ENCODE data around the gene YTHDC1. TPM values are rescaled to one million over a fixed set of nuclear protein-coding genes. Genes with fewer than 3 reads are reported as not detected.

YTHDC1 gene
- total RNA-seq, 2 experiments from 2014 or later: 80.0 to 95.1 TPM

- no peak for DNase-seq
- Mint-ChIP-seq H3K9me3 (no peaks in the 10 kb centered on the region), H3K27ac (no peak overlapping the region), H3K4me3 (no peak overlapping the region), H3K4me1 (peaks cover 25% of the 10 kb centered on the region), H3K36me3 (ENCODE audit: low read depth) (no peaks in the 10 kb centered on the region), H3K27me3 (peaks cover 6% of the 10 kb centered on the region)
- CTCF ChIA-PET: interaction anchor here (1.2 kb wide), 1 partner anchor 101 kb away, joined by 3 read pairs; no protein-coding TSS in a partner anchor
- POLR2A ChIA-PET: no interaction called here
Observed at GRCh38 chr4:68372588-68372987, 22.7 kb upstream of the YTHDC1 start.

GRCh38 chr4:68369142-68369805 lies 19.4 kb upstream of the YTHDC1 start:
- H3K9me3 Mint-ChIP-seq: peaks cover 3% of the 10 kb centered on the region
- ChIA-PET POLR2A (interaction anchor here (1.3 kb wide), 1 partner anchor 20 kb away, joined by 4 read pairs; the partner anchor contains the start of gene YTHDC1), CTCF (no interaction called here)

GRCh38 chr4:68368691-68369131 lies 18.8 kb upstream of the YTHDC1 start:
- Mint-ChIP-seq H3K36me3 (ENCODE audit: low read depth) (no peaks in the 10 kb centered on the region), H3K4me3 (no peak overlapping the region), H3K27ac (no peak overlapping the region), H3K9me3 (peaks cover 3% of the 10 kb centered on the region), H3K27me3 (peaks cover 6% of the 10 kb centered on the region), H3K4me1 (peaks cover 14% of the 10 kb centered on the region)
- CTCF ChIA-PET: interaction anchor here (0.9 kb wide), 1 partner anchor 8 kb away, joined by 3 read pairs; no protein-coding TSS in a partner anchor
- no peak for DNase-seq
- POLR2A ChIA-PET: interaction anchor here (1.3 kb wide), 1 partner anchor 19 kb away, joined by 4 read pairs; the partner anchor contains the start of gene YTHDC1

More at GRCh38 chr4:68369142-68369805, 19.4 kb upstream of the YTHDC1 start:
- Mint-ChIP-seq H3K4me3 (no peak overlapping the region), H3K4me1 (peaks cover 15% of the 10 kb centered on the region), H3K36me3 (ENCODE audit: low read depth) (no peaks in the 10 kb centered on the region), H3K27me3 (peaks cover 3% of the 10 kb centered on the region), H3K27ac (no peak overlapping the region)
- DNase-seq: no peak

GRCh38 chr4:68367835-68368234 lies 17.9 kb upstream of the YTHDC1 start:
- ChIA-PET POLR2A (interaction anchor here (1.3 kb wide), 1 partner anchor 18 kb away, joined by 4 read pairs; the partner anchor contains the start of gene YTHDC1), CTCF (interaction anchor here (0.9 kb wide), 1 partner anchor 9 kb away, joined by 3 read pairs; no protein-coding TSS in a partner anchor)
- H3K27me3 Mint-ChIP-seq: peaks cover 7% of the 10 kb centered on the region
- H3K4me1 Mint-ChIP-seq: peaks cover 8% of the 10 kb centered on the region
- H3K36me3 Mint-ChIP-seq (ENCODE audit: low read depth): no peaks in the 10 kb centered on the region
- no peak for DNase-seq
- no peak overlapping the region for H3K4me3 Mint-ChIP-seq
- H3K9me3 Mint-ChIP-seq: peaks cover 3% of the 10 kb centered on the region
- H3K27ac Mint-ChIP-seq: no peak overlapping the region

- H3K9me3 Mint-ChIP-seq: peaks cover 3% of the 10 kb centered on the region
- no peaks in the 10 kb centered on the region for H3K36me3 Mint-ChIP-seq (ENCODE audit: low read depth)
- POLR2A ChIA-PET: no interaction called here
- CTCF ChIA-PET: no interaction called here
- peaks cover 5% of the 10 kb centered on the region for H3K4me1 Mint-ChIP-seq
- no peak overlapping the region for H3K4me3 Mint-ChIP-seq
- DNase-seq: no peak
- no peak overlapping the region for H3K27ac Mint-ChIP-seq
- H3K27me3 Mint-ChIP-seq: peaks cover 7% of the 10 kb centered on the region
Observed at GRCh38 chr4:68366600-68366999, 16.7 kb upstream of the YTHDC1 start.

- Mint-ChIP-seq H3K4me3 (no peak overlapping the region), H3K36me3 (ENCODE audit: low read depth) (no peaks in the 10 kb centered on the region), H3K27me3 (peaks cover 7% of the 10 kb centered on the region), H3K9me3 (peaks cover 3% of the 10 kb centered on the region), H3K27ac (no peak overlapping the region), H3K4me1 (peaks cover 5% of the 10 kb centered on the region)
- ChIA-PET POLR2A (interaction anchor here (1.0 kb wide), 1 partner anchor 14 kb away, joined by 3 read pairs; no protein-coding TSS in a partner anchor), CTCF (no interaction called here)
- no peak for DNase-seq
Observed at GRCh38 chr4:68365068-68365467, 15.2 kb upstream of the YTHDC1 start.

GRCh38 chr4:68361146-68361589 lies 11.3 kb upstream of the YTHDC1 start:
- Mint-ChIP-seq H3K36me3 (ENCODE audit: low read depth) (no peaks in the 10 kb centered on the region), H3K9me3 (peaks cover 3% of the 10 kb centered on the region), H3K27ac (no peak overlapping the region), H3K4me1 (peaks cover 9% of the 10 kb centered on the region), H3K4me3 (no peak overlapping the region), H3K27me3 (peaks cover 8% of the 10 kb centered on the region)
- CTCF ChIA-PET: interaction anchor here (3.9 kb wide), 1 partner anchor 15 kb away, joined by 18 read pairs; no protein-coding TSS in a partner anchor
- POLR2A ChIA-PET: interaction anchor here (1.1 kb wide), 1 partner anchor 12 kb away, joined by 3 read pairs; the partner anchor contains the start of gene YTHDC1
- DNase-seq: no peak

GRCh38 chr4:68360231-68360968 lies 10.5 kb upstream of the YTHDC1 start:
- ChIA-PET POLR2A (interaction anchor here (1.1 kb wide), 1 partner anchor 11 kb away, joined by 3 read pairs; the partner anchor contains the start of gene YTHDC1), CTCF (interaction anchor here (3.9 kb wide), 1 partner anchor 16 kb away, joined by 18 read pairs; no protein-coding TSS in a partner anchor)
- Mint-ChIP-seq H3K36me3 (ENCODE audit: low read depth) (no peaks in the 10 kb centered on the region), H3K27ac (no peak overlapping the region), H3K4me1 (peaks cover 9% of the 10 kb centered on the region), H3K9me3 (peaks cover 3% of the 10 kb centered on the region), H3K4me3 (no peak overlapping the region), H3K27me3 (peaks cover 12% of the 10 kb centered on the region)
- no peak for DNase-seq

- H3K4me3 Mint-ChIP-seq: peak overlapping the region; percentile 6
- peaks cover 12% of the 10 kb centered on the region for H3K27me3 Mint-ChIP-seq
- H3K4me1 Mint-ChIP-seq: peaks cover 9% of the 10 kb centered on the region
- no peaks in the 10 kb centered on the region for H3K9me3 Mint-ChIP-seq
- CTCF ChIA-PET: no interaction called here
- H3K27ac Mint-ChIP-seq: peak overlapping the region; percentile 20
- POLR2A ChIA-PET: no interaction called here
- no peak for DNase-seq
- no peaks in the 10 kb centered on the region for H3K36me3 Mint-ChIP-seq (ENCODE audit: low read depth)
Observed at GRCh38 chr4:68359508-68359907, 9.6 kb upstream of the YTHDC1 start.

GRCh38 chr4:68358988-68359387 lies 9.1 kb upstream of the YTHDC1 start:
- no peak for DNase-seq
- Mint-ChIP-seq H3K27me3 (peaks cover 11% of the 10 kb centered on the region), H3K9me3 (no peaks in the 10 kb centered on the region), H3K4me3 (no peak overlapping the region), H3K4me1 (peaks cover 9% of the 10 kb centered on the region), H3K36me3 (ENCODE audit: low read depth) (no peaks in the 10 kb centered on the region), H3K27ac (peak overlapping the region; percentile 20)
- CTCF ChIA-PET: interaction anchor here (0.9 kb wide), 1 partner anchor 17 kb away, joined by 4 read pairs; no protein-coding TSS in a partner anchor
- POLR2A ChIA-PET: no interaction called here

GRCh38 chr4:68352791-68353190 lies 2.9 kb upstream of the YTHDC1 start:
- ChIA-PET CTCF (interaction anchor here (0.9 to 1.3 kb wide), 2 partner anchors 22 to 23 kb away, joined by 3 to 4 read pairs; no protein-coding TSS in a partner anchor), POLR2A (interaction anchor here (0.7 to 1.2 kb wide), 2 partner anchors 8 to 9 kb away, joined by 3 read pairs; no protein-coding TSS in a partner anchor)
- Mint-ChIP-seq H3K4me3 (no peak overlapping the region), H3K9me3 (no peaks in the 10 kb centered on the region), H3K27me3 (peaks cover 10% of the 10 kb centered on the region), H3K36me3 (ENCODE audit: low read depth) (peaks cover 15% of the 10 kb centered on the region), H3K27ac (no peak overlapping the region), H3K4me1 (peaks cover 8% of the 10 kb centered on the region)
- no peak for DNase-seq

- Mint-ChIP-seq H3K4me1 (peaks cover 37% of the 10 kb centered on the region), H3K27me3 (peaks cover 2% of the 10 kb centered on the region), H3K27ac (peak overlapping the region; percentile 95), H3K9me3 (no peaks in the 10 kb centered on the region), H3K4me3 (peak overlapping the region; percentile 97), H3K36me3 (ENCODE audit: low read depth) (peaks cover 28% of the 10 kb centered on the region)
- ChIA-PET CTCF (interaction anchor here (0.9 kb wide), 1 partner anchor 27 kb away, joined by 3 read pairs; no protein-coding TSS in a partner anchor), POLR2A (interaction anchor here (0.7 to 3.7 kb wide), 7 partner anchors 11 to 804 kb away, joined by 3 to 14 read pairs (median 4); partner anchors contain the start of gene CENPC)
- DNase-seq: no peak
Observed at GRCh38 chr4:68349279-68349648, 626 bp downstream of the YTHDC1 start.
